ENCODE measurements around the gene NEGR1. TPM values are rescaled to one million over a fixed set of nuclear protein-coding genes. Genes with fewer than 3 reads are reported as not detected.

Gene NEGR1
- total and polyA plus RNA-seq, 9 of the 15 experiments (the other 6 are each of a cell fraction or from before 2014, with no cell fraction given): not detected

GRCh38 chr1:71533950-71534349 is 748.4 kb downstream of the NEGR1 start:
- FAIRE-seq: no peak
- DNase-seq (ENCODE audit: extremely low read depth in 1 of 4, low spot score in 3 of 4): no peak
- Histone ChIP-seq H3K9me1 (ENCODE audit: control insufficient read depth, insufficient read depth, low read length) (no peaks in the 10 kb centered on the region), H3K4me3 (no peak overlapping the region), H3K36me3 (ENCODE audit: control insufficient read depth, insufficient read depth, low read length) (no peaks in the 10 kb centered on the region), H3K79me2 (ENCODE audit: control insufficient read depth, insufficient read depth, low read length) (no peaks in the 10 kb centered on the region), H3K9ac (ENCODE audit: insufficient read depth in 1 of 2, low read depth in 2 of 2, low read length in 2 of 2) (no peak overlapping the region), H3K4me1 (replicated peaks in 1 of 2; ENCODE audit: control insufficient read depth in 2 of 2, insufficient read depth in 2 of 2, low read length in 2 of 2) (no peaks in the 10 kb centered on the region), H2AFZ (ENCODE audit: low read depth, low read length) (no peak overlapping the region), H3K9me3 (replicated peaks; ENCODE audit: control insufficient read depth, insufficient read depth, low read depth, low read length) (no peaks in the 10 kb centered on the region), H3K27ac (ENCODE audit: extremely low read depth, low read depth, low read length) (no peak overlapping the region), H3K4me2 (ENCODE audit: insufficient read depth, low read length) (no peak overlapping the region), H3K27me3 (ENCODE audit: control insufficient read depth in 2 of 2, insufficient read depth in 2 of 2, low read length in 2 of 2) (no peaks in the 10 kb centered on the region), H4K20me1 (replicated peaks; ENCODE audit: control insufficient read depth, insufficient read depth, low read length) (no peaks in the 10 kb centered on the region)
- TF ChIP-seq WHSC1 (IDR thresholded peaks at IDR 0.05; ENCODE audit: low read length): no peak
- no peak for TF ChIP-seq CAMTA2 (CRISPR knock-in tag; conservative IDR thresholded peaks at IDR 0.05)
- TF ChIP-seq ZNF668 (CRISPR knock-in tag; IDR thresholded peaks at IDR 0.05): no peak
- TF ChIP-seq ZNF444 (CRISPR knock-in tag; IDR thresholded peaks at IDR 0.05): no peak
- TF ChIP-seq TCFL5 (CRISPR knock-in tag; conservative IDR thresholded peaks at IDR 0.05): no peak
- TF ChIP-seq MAZ (CRISPR knock-in tag; conservative IDR thresholded peaks at IDR 0.05 in 1 of 2, IDR thresholded peaks at IDR 0.05 in 1 of 2): no peak
- no peak for TF ChIP-seq ZNF408 (CRISPR knock-in tag; IDR thresholded peaks at IDR 0.05; ENCODE audit: low read depth)
- TF ChIP-seq PHF8 (IDR thresholded peaks at IDR 0.05; ENCODE audit: borderline replicate concordance, low read length): no peak
- no peak for TF ChIP-seq SRSF1 (IDR thresholded peaks at IDR 0.05; ENCODE audit: low read depth, low read length)
- ChIA-PET CTCF (ENCODE audit: low intra/inter-chr PET ratio) (no interaction called here), POLR2A (no interaction called here)
- in situ Hi-C loops (cut with MboI): no loop called here
- intact Hi-C loops (cut with micrococcal nuclease): no loop called here
- no TSS peak for BruUV-seq (replicated peaks)
- WGBS (ENCODE audit: insufficient coverage, low coverage, missing lambda C conversion rate): 0% methylated on average over 2 of the region's 2 CpGs
- no peak for ATAC-seq
